NCI-H1436 treated with DMSO at 0.1 percent for 48 hours (cell line): ENCODE data around the gene SH3BP4.

Experiments used
- DNase-seq: peaks from one replicate; lab custom pipeline; 2025; lab: John Stamatoyannopoulos, UW

SH3BP4 gene

DNA sequence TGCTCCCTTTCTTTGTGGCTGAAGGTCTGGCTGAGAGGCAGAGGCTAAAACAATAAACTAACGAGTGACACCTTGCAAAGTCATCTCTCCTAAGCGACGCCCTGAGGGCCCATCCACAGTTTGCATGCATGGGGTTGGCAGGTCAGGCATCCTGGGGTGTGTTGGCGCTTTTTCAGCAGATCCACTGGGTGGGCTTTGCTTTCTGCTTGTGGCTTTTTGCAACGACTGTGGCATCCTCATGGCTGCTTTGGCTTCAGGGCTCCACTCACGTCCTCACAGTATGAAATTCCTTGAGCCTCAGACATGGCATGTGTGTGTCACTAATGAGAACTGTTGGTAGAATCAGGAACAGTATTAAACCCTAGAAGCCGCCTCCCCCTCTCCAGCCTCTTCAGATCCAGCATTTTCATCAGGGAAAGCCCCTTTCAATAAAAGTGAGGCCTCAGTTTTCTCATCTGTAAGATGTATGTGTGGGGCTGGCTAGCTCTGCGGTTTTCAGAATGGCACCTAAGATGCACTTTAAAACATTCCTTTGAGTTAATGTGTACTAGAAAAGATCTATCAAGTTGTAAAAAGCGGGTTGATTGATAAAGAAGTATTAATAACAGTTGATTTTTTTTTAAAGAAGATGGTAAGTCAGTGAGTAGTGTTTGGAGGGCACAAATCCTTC, 72.5 kb downstream of the SH3BP4 start:
- DNase-seq, result no peak

DNA sequence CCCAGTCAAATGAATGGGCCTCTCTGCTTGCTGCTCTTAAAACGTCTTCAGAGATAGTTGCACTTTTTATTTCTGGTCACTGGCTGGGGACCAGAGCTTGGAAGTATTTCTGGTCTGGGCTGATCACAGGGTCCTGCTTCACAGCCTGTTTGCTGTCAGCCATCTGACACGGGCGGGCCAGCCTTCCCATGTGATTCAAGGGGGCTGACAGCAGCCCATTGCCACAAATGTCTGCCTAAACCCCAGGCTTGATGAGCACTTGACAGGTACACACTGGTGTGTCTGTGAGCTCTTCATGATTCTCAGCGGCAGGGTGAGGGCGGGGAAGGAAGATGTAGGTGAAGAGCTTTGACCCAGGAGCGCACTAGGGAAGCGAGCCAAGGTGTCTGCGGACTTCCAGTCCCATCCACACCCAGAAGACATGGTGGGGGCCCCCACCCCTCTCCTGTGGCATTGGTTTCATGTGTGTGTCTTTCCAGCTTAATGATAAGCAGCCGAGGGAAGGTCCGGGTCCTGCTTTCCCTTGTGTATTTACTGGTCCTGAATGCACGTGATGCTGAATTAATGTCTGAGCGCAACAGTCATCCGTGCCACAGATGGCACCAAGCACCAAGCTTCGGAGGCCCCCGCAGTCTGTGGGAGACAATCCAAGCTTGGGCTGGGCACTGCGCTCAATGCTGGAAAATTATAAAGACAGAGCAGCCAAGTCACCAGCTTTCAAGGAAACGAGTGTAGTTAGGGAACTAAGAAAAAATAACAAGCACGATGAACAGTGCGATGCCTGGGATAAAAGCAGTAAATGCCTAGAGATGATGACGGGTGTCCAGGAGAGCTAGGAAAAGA, 73.3 kb downstream of the SH3BP4 start:
- DNase-seq, result no peak

DNA sequence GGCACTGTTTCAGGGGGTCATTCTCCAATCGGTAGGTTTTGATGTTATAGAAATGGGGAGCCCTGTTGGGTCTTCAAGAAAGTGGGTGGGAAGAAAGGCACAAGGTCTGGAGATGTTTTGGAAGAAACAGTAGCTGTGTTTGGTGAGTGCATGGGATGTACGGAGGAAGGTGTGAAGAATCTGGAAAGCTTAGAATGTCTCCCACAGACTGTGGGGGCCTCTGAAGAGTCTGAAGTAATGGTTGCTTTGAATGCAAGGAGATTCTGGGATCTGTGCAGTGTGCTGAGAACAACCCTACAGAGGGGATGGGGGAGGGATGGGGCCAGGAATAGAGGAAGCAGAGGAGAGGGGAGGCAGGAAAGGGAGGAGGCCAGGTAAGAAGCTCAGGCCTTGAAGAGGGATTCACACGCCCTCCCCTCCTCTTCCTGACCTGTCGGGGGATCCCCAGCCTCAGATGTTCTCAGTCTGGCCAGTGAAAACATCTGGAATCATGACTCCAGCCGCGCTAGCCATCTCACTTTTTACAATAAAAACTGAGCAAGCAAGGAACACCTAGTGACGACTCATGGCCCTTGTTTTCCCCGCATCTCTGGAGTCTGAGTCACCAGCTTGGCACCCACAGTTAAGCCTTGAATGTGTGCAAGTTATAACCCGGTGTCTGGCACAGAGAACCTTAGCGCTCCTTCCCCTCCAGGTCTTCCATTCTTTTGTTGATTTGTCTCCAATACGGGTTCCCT, 74.2 kb downstream of the SH3BP4 start:
- no peak for DNase-seq

DNA sequence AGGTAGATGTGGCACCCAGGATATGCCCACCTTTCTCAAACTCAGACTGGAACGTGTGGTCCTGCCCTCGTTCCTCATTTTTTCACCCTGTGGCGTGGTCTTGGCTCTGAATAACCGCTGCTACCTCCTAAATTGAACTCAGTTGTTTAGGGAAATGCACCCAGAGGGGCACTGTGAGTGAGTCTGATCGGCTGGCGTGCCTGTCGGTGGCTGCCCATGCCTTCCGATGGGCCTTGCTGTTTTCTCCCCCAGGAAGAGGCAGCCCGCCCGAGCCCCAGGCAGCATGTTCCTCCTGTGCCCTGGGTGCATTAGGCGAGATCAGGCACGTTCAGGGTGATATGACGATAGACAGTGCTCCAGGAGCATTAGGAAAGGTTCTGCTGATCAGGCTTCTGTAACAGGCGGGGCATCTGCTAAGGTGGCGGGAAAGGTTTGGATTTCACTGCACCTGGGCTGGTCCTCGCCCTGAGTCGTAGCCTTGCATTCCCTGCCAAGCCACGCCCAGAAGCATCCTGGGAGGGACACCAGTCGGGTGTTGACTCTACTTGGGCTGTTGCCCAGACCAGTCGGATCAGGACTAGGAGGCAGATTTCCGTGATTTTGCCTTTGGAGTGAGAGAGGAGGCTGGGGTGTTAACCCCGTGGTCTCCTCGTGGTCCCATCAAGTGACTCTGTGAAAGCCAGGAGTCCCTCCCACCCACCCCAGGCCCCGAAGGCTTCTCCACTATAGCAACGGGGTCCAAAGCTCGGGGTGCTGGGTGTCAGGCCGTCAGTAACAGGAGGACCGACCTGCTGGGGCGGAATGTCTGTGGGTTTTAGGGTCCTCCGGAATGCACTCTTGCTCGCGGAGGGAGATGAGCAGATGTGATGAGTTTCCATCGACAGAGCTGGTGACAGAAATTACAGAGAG, 75.1 kb downstream of the SH3BP4 start:
- no peak for DNase-seq

DNA sequence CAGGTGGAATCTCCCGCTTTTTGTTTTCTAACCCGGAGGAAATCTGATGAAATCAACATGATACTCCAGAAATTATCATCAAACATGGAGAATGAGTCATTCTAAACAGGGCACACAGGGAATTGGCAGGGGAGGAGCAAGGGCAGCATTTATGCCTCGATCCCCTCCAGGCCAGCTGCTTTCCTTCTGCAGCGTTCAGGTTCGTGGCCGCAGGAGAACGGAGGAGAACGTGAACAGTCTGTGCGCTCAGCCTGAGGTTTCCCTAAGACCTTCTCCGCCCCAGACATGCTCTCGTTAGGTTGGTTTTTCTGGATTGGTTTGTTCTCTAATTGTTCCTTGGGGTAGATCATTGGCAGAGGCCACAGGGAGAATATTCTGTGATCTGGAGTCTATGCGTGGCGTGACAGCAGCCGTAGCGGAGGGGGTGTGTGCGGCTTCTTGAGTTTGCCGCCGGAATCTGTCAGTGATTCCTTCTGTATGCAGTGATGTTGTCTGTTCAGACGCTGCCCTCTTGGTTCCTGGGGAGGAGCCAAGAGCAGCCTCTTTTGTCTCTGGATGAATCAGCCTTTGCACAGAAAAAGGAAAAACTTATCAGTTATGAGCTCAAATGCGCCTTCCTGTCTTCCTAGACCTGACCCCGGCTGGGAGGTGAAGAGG, 75.9 kb downstream of the SH3BP4 start:
- no peak for DNase-seq

DNA sequence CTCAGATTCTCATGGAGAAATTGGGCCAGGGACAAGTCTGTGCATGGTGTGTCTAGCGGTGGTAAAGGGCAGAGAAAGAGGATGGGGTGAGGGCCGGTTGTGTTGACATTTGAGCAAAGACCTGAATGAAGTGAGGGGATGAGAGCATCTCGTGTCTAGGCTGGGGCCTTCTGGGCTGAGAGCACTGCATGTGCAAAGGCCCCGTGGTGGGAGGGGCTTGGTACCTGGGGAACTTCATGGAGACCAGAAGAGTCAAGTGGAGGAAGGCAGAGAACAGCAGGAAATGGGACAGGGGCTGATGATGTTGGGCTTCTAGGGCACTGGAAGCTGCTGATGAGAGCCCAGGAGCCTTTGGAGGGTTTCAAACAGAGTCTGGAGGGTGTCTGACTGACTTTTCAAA, 76.8 kb downstream of the SH3BP4 start:
- no peak for DNase-seq

DNA sequence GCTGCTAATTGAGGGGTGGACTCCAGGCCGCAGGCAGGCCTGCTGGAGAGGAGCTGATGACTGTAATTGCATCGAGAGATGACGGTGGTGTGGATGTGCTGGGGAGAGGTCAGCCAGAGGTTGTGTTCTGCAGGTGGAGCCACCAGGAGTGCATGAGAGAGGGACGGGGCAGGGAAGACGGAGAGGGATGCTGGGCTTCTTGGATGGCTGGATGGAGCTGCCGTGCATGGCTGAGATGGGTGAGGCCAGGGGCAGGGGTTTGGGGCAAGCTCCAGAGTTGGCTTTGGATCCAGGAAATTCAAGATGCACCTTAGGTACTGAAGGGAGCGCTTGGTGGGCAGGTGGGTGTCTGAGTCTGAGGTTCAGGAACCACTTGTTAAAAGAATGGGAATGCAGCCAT, 77.2 kb downstream of the SH3BP4 start:
- DNase-seq, result no peak

DNA sequence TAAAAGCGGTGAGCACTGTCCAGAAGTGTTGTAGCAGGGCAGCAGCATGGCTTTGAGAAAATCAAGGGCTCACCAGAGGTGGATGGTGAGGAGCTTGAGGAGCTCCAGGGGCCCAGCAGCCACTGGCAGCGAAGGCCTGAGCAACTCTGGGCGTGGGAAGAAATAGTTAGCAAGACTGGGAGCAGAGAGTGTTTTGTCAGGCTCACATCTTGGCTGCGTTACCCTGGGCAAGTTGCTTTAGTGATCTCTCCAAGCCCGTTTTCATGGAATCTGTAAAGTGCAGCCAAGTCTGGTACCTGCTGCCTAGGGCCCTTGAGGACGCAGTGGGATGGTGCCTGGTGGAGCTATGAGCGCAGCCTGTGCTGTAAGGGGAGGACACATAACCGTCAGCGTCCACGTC, 78.3 kb downstream of the SH3BP4 start:
- DNase-seq, result no peak

DNA sequence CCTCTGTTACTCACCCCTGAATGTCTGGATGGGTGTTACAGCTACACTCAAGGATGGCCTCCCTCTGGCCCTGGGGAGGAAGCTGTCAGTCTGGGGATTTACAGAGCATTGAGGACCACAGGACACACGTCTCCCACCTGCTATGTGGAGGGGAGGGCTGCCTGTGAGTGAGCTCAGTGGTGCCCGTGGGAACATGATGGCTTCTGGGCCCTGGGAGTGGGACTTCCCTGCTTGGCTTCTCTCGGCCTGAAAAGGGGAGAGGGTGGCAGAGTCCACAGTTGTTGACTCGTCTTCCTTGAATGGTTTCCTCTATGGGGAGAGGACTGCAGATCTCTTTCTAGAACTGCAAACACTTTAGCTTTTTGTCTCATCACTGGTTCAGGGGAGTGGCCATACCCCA, 79.1 kb downstream of the SH3BP4 start:
- no peak for DNase-seq

DNA sequence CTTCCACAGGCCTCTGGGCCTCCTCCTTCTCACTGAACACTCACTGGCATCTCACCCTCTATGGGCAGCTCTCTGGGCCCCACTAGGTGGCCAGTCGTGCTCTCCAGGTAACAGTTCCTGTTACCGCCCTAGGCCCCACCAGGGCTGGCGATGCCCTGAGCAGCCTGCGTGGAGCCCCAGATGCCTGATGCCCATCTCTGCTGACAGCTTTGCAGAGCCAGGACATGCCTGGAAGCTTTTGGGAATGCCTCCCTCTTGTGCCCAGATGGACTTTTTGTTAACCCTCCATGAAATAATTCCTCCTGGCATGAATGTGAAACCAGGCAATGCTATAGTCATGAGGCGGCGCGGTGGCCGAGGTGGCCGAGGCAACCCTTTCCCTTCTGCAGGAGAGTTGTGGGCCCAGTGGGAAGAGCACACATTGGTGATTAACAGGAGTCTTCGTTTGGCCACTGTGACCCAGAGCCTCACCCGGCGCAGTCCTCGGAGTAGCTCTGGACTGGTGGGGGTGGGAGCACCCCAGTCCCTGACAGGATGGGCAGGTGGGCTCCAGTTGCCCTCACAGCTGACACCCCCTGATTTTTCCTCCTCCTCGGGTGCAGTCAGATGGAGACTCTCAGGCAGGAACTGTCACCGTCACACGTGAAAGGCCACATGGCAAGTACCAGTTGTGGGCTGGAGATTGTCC, 80.0 kb downstream of the SH3BP4 start:
- no peak for DNase-seq

DNA sequence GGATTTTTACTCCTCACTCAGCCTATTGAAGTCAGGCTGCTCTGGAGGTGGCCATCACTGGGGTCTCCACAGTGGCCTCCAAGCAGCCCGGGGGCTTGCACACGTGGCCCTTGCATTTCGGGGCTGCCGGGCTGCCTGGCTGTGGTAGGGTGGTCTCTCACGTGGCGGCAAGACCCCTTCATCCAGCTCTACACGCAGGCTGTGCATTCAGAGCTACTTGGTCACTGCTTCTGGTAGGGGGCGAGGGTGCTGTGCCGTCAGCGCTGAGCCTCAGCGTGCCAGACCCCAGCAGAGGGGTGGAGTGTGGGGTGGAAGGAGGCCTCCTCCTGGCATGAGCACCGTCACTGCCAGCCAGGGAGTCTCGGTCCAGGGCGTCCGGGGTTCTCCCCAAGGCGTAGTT, 80.6 kb downstream of the SH3BP4 start:
- DNase-seq, result no peak

DNA sequence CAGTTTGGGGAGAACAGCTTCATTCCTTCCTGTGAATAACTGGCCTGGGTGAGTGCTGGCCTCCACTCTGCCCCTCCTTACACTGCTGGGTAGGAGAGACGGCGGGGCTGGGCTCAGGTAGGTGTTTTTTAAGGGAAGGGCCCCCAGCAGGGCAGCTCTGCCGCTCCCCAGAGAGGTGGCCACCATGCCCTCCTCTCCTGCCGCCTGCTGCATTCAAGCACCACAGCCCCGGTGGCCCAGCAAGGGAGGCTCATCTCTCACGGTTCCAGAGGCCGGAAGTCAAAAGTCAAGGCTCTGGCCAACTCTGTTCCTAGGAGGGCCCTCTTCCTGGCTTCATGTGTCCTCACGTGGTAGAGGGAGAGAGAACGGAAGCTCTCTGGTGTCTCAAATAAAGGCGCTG, 81.1 kb downstream of the SH3BP4 start:
- no peak for DNase-seq

DNA sequence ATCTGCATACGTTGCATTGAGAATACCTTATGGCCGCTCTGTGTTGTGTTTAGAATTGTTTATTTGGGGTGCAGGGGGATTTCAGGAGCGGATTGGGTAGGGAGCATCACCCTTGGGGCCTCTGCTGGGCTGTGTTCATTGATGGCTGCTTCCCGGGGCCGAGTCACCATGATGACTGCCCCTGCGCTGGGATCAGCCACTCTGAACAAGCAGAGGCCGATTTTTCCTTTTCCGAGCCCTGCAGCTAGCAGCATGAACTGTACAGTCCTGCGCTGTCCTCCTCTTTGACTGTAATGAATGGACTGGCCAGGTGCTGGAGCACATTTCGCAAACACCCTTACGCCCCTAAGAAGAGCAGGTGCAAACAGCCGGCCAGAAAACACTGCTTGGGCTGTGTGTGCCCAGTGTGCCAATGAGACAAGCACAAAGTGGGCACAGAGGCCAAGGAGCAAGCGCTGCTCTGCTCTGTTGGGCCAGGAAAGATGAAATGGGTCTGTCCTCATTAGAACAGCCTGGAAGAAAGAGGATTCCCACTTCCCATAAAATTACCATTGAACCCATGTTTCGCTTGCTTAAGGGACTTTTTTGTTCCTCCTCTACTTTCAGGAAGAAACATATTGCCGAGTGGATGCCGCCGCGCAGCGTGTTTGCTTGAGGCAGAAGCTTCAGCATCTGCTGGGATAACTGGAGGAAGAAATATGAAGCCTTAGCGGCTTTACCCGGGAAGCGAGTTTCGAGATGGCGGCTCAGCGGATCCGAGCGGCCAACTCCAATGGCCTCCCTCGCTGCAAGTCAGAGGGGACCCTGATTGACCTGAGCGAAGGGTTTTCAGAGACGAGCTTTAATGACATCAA, 82.7 kb downstream of the SH3BP4 start:
- no peak for DNase-seq

DNA sequence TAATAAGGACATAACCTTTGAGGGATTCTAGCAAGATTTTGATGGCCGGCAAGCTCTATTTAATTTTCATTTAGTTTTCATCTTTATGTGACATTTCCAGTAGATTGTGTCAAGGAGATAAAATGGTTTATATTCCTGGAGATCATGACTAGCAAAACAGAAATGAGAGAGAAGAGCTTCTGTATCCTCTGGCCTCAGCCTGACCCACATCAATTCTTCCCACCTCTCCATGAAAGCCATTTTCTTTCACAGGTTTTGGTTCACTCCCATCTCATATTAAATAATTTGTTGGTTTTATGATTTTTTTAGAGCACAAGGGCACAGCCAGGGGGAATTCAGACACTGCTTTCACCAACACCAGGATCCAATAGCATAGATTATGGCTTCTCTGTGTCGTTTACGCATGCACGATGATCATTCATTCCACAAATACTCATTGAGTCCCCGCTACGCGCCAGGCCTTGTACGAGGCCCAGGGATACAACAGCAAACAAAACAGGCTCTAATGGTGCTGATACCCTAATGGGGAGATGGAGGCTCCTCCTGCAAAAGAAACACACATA, 85.9 kb downstream of the SH3BP4 start:
- no peak for DNase-seq

DNA sequence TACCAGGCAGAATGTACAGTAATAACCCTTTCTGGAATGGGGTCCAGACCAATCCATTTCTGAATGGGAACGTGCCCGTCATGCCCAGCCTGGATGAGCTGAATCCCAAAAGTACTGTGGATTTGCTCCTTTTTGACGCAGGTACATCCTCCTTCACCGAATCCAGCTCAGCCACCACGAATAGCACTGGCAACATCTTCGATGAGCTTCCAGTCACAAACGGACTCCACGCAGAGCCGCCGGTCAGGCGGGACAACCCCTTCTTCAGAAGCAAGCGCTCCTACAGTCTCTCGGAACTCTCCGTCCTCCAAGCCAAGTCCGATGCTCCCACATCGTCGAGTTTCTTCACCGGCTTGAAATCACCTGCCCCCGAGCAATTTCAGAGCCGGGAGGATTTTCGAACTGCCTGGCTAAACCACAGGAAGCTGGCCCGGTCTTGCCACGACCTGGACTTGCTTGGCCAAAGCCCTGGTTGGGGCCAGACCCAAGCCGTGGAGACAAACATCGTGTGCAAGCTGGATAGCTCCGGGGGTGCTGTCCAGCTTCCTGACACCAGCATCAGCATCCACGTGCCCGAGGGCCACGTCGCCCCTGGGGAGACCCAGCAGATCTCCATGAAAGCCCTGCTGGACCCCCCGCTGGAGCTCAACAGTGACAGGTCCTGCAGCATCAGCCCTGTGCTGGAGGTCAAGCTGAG, 89.6 kb downstream of the SH3BP4 start:
- DNase-seq, result no peak

DNA sequence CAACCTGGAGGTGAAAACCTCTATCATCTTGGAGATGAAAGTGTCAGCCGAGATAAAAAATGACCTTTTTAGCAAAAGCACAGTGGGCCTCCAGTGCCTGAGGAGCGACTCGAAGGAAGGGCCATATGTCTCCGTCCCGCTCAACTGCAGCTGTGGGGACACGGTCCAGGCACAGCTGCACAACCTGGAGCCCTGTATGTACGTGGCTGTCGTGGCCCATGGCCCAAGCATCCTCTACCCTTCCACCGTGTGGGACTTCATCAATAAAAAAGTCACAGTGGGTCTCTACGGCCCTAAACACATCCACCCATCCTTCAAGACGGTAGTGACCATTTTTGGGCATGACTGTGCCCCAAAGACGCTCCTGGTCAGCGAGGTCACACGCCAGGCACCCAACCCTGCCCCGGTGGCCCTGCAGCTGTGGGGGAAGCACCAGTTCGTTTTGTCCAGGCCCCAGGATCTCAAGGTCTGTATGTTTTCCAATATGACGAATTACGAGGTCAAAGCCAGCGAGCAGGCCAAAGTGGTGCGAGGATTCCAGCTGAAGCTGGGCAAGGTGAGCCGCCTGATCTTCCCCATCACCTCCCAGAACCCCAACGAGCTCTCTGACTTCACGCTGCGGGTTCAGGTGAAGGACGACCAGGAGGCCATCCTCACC, 90.2 kb downstream of the SH3BP4 start:
- DNase-seq, result no peak

DNA sequence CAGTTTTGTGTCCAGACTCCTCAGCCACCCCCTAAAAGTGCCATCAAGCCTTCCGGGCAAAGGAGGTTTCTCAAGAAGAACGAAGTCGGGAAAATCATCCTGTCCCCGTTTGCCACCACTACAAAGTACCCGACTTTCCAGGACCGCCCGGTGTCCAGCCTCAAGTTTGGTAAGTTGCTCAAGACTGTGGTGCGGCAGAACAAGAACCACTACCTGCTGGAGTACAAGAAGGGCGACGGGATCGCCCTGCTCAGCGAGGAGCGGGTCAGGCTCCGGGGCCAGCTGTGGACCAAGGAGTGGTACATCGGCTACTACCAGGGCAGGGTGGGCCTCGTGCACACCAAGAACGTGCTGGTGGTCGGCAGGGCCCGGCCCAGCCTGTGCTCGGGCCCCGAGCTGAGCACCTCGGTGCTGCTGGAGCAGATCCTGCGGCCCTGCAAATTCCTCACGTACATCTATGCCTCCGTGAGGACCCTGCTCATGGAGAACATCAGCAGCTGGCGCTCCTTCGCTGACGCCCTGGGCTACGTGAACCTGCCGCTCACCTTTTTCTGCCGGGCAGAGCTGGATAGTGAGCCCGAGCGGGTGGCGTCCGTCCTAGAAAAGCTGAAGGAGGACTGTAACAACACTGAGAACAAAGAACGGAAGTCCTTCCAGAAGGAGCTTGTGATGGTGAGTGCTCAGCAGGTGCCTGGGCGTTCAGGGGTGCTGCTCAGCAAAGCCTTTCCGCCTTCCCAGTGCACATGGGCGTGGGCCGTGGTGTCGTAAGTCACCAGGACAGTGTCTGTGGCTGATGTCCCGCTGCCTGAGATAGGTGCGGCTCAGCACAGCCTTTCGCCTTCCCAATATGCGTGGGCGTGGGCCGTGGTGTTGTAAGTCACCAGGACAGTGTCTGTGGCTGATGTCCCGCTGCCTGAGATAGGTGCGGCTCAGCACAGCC, 91.0 kb downstream of the SH3BP4 start:
- DNase-seq, result no peak
